ENCODE measurements around the gene LDLRAD2. TPM values are rescaled to one million over a fixed set of nuclear protein-coding genes. Genes with fewer than 3 reads are reported as not detected.

LDLRAD2 gene
- total and polyA plus RNA-seq, 2 of the 4 experiments (the other 2 are of a cell fraction): 0.05 TPM; not detected in 1

- Histone ChIP-seq H3K4me3 (ENCODE audit: insufficient read depth, low read depth, low read length) (no peak overlapping the region), H3K18ac (ENCODE audit: low read depth, low read length) (no peak overlapping the region), H2AK9ac (replicated peaks; ENCODE audit: low read depth, low read length, poor library complexity) (no peak overlapping the region), H2BK120ac (ENCODE audit: low read depth, low read length) (no peak overlapping the region), H3K27ac (ENCODE audit: insufficient read depth, low read length) (no peak overlapping the region), H3K4me2 (ENCODE audit: low read depth, low read length) (no peak overlapping the region), H3K4me1 (ENCODE audit: control insufficient read depth, insufficient read depth, low read length) (no peaks in the 10 kb centered on the region), H3K4ac (ENCODE audit: low read depth, low read length) (no peak overlapping the region), H3K56ac (ENCODE audit: extremely low read depth, insufficient read depth, low read length) (no peak overlapping the region), H4K8ac (ENCODE audit: low read depth in 2 of 2, low read length in 2 of 2) (no peak overlapping the region), H2AFZ (replicated peaks; ENCODE audit: low read length, poor library complexity) (no peak overlapping the region), H3K79me1 (ENCODE audit: low read depth in 1 of 2, low read length in 2 of 2) (no peaks in the 10 kb centered on the region), H2BK15ac (ENCODE audit: low read depth, low read length) (no peak overlapping the region), H2BK5ac (ENCODE audit: low read depth, low read length, poor library complexity, severe bottlenecking) (no peak overlapping the region), H3K14ac (replicated peaks; ENCODE audit: low read depth, low read length) (no peak overlapping the region), H4K91ac (ENCODE audit: insufficient read depth, low read depth, low read length) (no peak overlapping the region), H4K5ac (ENCODE audit: low read depth, low read length) (no peak overlapping the region), H2AK5ac (ENCODE audit: low read depth, low read length) (no peak overlapping the region), H3K9ac (ENCODE audit: low read depth, low read length) (no peak overlapping the region), H3K9me1 (ENCODE audit: insufficient read depth, low read length) (no peaks in the 10 kb centered on the region), H3K36me3 (ENCODE audit: control insufficient read depth, insufficient read depth, low read length) (peaks cover 70% of the 10 kb centered on the region), H4K20me1 (ENCODE audit: insufficient read depth, low read length) (no peaks in the 10 kb centered on the region; the same call in none of the 2 replicates), H2BK20ac (ENCODE audit: low read depth, low read length) (no peak overlapping the region), H3K23ac (ENCODE audit: low read depth, low read length) (no peak overlapping the region), H3K27me3 (ENCODE audit: control insufficient read depth, insufficient read depth, low read length) (no peaks in the 10 kb centered on the region), H3K9me3 (ENCODE audit: control insufficient read depth, insufficient read depth, low read length) (no peaks in the 10 kb centered on the region)
- dilution Hi-C loops (cut with HindIII; ENCODE audit: low sequenced_read_pairs, unreplicated experiment) (no loop called here), in situ Hi-C loops (cut with MboI; ENCODE audit: low sequenced_read_pairs) (no loop called here), intact Hi-C loops (cut with micrococcal nuclease) (no loop called here)
- CTCF ChIA-PET: no interaction called here
- no TSS peak for BruUV-seq (replicated peaks)
- POLR2A ChIA-PET (ENCODE audit: unreplicated experiment): no interaction called here
- WGBS, 2 experiments (ENCODE audit: extremely low coverage in 2 of 2, insufficient read length in 1 of 2): 100% methylated on average over 11 of the region's 33 CpGs; no CpG with 5 or more reads in 1 of the 2 experiments
- DNase-seq (no peak), ATAC-seq (ENCODE audit: low read depth) (no peak)
- TF ChIP-seq NFE2L2 (IDR thresholded peaks at IDR 0.05; ENCODE audit: low read depth, low read length): no peak
- no peak for TF ChIP-seq MAFK (IDR thresholded peaks at IDR 0.05; ENCODE audit: low read depth, low read length)
- TF ChIP-seq CEBPB (IDR thresholded peaks at IDR 0.05; ENCODE audit: low read depth, low read length): no peak
- TF ChIP-seq, protein P1, sequence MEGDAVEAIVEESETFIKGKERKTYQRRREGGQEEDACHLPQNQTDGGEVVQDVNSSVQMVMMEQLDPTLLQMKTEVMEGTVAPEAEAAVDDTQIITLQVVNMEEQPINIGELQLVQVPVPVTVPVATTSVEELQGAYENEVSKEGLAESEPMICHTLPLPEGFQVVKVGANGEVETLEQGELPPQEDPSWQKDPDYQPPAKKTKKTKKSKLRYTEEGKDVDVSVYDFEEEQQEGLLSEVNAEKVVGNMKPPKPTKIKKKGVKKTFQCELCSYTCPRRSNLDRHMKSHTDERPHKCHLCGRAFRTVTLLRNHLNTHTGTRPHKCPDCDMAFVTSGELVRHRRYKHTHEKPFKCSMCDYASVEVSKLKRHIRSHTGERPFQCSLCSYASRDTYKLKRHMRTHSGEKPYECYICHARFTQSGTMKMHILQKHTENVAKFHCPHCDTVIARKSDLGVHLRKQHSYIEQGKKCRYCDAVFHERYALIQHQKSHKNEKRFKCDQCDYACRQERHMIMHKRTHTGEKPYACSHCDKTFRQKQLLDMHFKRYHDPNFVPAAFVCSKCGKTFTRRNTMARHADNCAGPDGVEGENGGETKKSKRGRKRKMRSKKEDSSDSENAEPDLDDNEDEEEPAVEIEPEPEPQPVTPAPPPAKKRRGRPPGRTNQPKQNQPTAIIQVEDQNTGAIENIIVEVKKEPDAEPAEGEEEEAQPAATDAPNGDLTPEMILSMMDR (conservative IDR thresholded peaks at IDR 0.05; ENCODE audit: low read depth, low read length): no peak
- TF ChIP-seq RCOR1 (IDR thresholded peaks at IDR 0.05; ENCODE audit: insufficient replicate concordance, low read length): no peak
- TF ChIP-seq USF2 (IDR thresholded peaks at IDR 0.05; ENCODE audit: low read depth, low read length): no peak
- TF ChIP-seq SMC3 (IDR thresholded peaks at IDR 0.05; ENCODE audit: low read depth, low read length): no peak
- no peak for TF ChIP-seq CHD1 (IDR thresholded peaks at IDR 0.05; ENCODE audit: low read depth, low read length)
- no peak for TF ChIP-seq RFX5 (IDR thresholded peaks at IDR 0.05; ENCODE audit: low read depth, low read length)
- TF ChIP-seq RAD21 (IDR thresholded peaks at IDR 0.05; ENCODE audit: low read length): no peak
- no peak for TF ChIP-seq ELK1 (IDR thresholded peaks at IDR 0.05; ENCODE audit: borderline replicate concordance, low read depth, low read length)
- no peak for TF ChIP-seq MXI1 (IDR thresholded peaks at IDR 0.05; ENCODE audit: borderline replicate concordance, low read depth, low read length)
- no peak for TF ChIP-seq FOS (IDR thresholded peaks at IDR 0.05; ENCODE audit: low read depth, low read length)
- TF ChIP-seq POLR2A (IDR thresholded peaks at IDR 0.05; ENCODE audit: low read depth, low read length): no peak
Measured at GRCh38 chr1:21845646-21846641, 33.9 kb downstream of the LDLRAD2 start.

Data from IMR-90 (cell line).